LNCaP clone FGC (cell line): ENCODE measurements around the gene TFEB.

ENCODE experiments used
- DNase-seq: peaks from one replicate; pipeline ENCODE4 v3.0.0-alpha.2; 2011; ENCODE audit warnings: low read depth
- H3K4me3 ChIP-seq: 2 replicates; pipeline ENCODE4 v1.5.1; 2011; ENCODE audit warnings: mild to moderate bottlenecking, low read depth, low read length, control low read depth
- CTCF ChIP-seq: IDR thresholded peaks from 2 replicates; pipeline ENCODE4 v1.5.1; 2012; ENCODE audit warnings: mild to moderate bottlenecking; ENCODE audit not compliant: control insufficient read depth, insufficient read depth; ENCODE audit errors: extremely low read depth

TFEB gene

GRCh38 chr6:41696788-41697187, 38.6 kb downstream of the TFEB start:
- DNase-seq, result no peak
- TF ChIP-seq CTCF, result no peak
- no peak overlapping the region for H3K4me3 ChIP-seq

DNA sequence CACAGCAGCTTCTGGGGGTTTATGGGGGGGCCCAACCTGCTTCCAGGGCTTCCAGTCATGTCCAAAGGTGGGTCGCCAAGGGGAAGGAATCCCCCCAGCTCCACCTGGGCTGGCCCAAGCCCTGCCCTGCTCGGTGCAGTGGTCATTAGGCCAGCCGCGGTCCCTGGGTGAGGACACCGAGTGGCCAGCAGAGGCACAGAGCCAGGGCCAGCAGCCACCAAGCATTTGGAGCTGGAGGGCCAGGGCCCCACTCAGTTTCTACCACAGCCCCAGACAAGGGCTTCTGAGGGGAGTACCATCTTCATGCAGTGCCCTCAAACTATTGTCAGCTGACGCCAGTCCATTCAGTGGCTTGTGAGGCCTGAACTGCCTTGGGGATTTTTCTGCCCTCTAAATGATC, 39.6 kb downstream of the TFEB start:
- no peak overlapping the region for H3K4me3 ChIP-seq
- TF ChIP-seq CTCF, result no peak
- no peak for DNase-seq

DNA sequence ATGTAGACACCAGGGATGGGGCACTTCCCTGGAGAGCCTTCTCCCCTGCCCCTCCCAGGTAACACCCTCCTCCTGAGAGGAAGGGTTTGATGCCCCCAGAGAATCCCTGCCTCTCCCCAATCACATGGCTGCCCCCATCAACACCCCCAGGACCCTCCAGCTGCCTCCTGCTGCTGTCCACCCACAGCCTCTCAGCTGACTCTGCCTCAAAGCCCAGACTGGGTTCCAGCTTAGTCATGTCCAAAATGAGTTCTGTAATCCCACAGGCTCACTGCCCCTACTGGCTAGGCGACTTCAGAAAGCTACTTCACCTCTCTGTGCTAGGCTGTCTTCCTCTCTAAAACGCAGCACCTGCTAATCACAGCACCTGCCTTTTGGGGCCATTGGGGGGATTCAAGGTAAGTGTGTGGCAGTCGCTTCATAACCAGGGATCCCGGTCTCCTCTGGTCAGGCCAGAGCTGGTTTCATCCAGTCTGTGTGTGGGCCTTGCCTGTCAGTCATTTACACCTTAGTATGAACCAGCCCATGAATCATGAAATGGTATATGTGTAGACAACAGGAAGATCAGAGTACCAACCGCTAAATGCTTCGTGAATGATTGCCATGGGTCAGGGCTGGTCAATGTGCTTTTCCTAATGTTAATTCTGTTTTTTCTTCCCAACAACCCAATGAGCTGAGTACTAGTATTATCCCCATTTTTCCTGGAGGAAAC, 40.4 kb downstream of the TFEB start:
- no peak for TF ChIP-seq CTCF
- no peak for DNase-seq
- no peak overlapping the region for H3K4me3 ChIP-seq

GRCh38 chr6:41693281-41694240, 41.8 kb downstream of the TFEB start:
- TF ChIP-seq CTCF, result no peak
- no peak for DNase-seq
- no peak overlapping the region for H3K4me3 ChIP-seq

DNA sequence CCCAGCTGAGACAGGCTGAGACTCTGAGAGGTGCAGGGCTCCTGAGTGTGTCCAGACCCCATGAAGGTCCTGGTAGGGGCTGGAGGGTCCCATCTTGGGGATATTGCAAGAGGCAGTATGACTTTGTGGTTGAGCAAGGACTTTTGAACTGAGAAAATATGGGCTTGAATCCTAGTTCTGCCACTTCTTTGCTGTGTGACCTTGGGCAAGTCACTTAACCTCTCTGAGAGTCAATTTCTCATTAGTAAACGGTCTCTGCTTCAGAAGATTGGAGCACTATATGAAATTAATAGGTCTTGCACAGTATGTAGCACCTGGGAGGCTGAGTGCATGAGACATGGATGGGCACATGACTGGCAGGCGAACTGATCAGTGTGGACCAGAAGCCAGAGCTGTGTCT, 42.7 kb downstream of the TFEB start:
- TF ChIP-seq CTCF, result no peak
- DNase-seq, result no peak
- no peak overlapping the region for H3K4me3 ChIP-seq

DNA sequence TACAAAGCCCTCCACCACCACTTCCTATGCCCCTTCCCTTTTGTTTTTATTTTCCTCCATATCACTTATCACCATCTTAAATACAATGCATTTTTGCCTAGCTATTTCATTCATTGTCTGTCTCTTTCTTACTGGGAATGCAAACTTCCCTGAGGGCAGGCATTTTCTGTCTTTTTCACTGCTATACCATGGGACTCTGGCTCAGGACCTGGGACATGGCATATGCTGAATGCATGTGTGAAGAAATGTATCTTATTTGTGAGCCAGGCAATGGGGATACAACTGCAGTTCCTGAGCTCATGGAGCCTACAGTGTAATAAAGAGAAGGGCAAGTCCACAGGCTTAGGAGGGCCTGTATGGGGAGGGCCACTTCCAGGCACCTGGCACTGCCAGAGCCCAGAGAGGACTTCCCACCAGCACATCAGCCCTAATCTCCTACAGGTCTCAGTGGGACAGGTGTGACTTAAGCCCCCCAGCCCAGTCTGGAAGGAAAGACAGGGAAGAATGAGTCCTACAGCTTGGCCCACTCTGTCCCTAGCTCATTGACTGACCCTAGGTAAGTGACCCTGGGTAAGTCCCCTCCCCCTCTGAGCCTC, 43.2 kb downstream of the TFEB start:
- H3K4me3 ChIP-seq, result no peak overlapping the region
- TF ChIP-seq CTCF, result no peak
- no peak for DNase-seq
